HG03135 (cell line): Measurements from ENCODE around the gene COL26A1.
"Not testable (repeated sequence)": the region's sequence is repeated elsewhere in the genome, so short reads cannot be mapped to it uniquely, and the experiment has no call there.

Experiments
- ATAC-seq: cut with Tn5 transposase; IDR thresholded peaks from one replicate; pipeline ENCODE4 v1.9.1; 2021; ENCODE audit warnings: mild to moderate bottlenecking, moderate library complexity; ENCODE audit not compliant: unreplicated experiment

COL26A1 gene

DNA sequence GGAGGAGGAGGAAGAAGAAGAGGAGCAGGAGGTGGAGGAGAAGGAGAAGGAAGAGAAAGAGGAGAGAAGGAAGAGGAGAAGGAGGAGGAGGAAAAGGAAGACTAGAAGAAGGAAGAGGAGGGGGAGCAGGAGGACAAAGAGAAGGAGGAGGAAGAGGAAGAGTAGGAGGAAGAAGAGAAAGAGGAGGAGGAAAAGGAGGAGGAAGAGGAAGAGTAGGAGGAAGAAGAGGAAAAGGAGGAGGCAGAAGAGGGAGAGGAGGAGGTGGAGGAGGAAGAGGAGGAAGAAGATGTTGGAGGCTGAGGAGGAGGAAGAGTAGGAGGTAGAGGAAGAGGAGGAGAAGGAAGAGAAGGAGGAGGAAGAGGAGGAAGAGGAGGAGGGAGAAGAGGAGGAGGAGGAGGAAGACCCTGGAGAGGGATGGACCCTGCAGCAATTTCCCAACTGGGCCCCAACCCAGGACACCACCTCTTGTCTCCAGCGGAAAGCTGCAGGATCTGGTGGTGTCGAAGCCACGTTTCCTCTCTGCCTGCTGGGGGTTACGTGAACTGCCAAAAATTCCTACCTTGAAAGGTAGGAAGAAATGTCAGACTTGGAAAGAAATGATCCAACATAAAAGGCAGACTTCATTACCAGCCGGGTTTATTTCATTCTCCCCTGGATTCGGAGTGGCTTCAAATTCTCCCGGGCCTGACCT is 38.9 kb downstream of the COL26A1 start:
- no peak for ATAC-seq

DNA sequence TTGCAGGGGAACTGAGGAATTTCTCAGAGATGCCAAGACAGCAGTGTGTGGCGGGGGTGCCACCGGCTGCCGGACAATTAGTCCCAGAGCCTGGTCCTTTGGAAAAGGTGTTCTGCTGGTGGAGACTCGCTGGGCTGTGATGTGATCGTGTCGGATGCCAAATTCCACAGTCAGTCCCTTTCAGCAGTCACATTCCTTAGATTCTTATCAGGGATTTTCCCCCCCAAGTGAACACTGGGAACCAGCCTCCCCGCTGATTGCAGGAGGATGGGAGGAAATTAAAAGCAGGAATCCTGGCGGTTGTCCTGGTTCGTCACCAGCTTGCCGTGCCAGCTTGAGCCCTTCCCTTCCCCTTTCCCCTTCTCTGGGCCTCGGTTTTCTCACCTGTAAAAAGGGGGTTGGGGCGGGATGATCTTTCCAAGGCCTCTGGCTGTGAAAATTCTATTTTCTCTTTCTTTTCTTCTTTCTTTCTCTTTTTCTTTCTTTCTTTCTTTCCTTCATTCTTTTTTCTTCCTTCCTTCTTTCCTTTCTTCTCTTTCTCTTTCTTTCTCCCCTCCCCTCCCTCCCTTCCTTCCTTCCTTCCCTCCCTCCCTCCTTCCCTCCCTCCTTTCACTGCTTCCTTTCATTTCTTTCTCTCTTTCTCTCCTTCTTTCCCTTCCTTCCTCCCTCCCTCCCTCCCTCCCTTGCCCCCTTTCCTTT is 39.6 kb downstream of the COL26A1 start:
- no peak for ATAC-seq

DNA sequence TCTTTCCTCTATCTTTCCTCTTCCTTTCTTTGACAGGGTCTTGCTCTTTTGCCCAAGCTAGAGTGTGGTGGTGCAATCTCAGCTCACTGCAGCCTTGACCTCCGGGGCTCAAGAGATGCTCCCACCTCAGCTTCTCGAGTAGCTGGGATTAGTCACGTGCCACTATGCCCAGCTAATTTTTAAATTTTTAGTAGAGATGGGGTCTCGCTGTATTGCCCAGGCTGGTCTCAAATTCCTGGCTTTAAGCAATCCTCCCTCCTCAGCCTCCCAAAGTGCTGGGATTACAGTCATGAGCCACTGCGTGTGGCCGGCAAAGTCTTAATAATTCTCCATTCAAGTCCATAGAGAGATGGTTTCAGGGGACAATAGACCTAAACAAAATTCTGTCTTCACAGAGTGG is 40.2 kb downstream of the COL26A1 start:
- no peak for ATAC-seq

DNA sequence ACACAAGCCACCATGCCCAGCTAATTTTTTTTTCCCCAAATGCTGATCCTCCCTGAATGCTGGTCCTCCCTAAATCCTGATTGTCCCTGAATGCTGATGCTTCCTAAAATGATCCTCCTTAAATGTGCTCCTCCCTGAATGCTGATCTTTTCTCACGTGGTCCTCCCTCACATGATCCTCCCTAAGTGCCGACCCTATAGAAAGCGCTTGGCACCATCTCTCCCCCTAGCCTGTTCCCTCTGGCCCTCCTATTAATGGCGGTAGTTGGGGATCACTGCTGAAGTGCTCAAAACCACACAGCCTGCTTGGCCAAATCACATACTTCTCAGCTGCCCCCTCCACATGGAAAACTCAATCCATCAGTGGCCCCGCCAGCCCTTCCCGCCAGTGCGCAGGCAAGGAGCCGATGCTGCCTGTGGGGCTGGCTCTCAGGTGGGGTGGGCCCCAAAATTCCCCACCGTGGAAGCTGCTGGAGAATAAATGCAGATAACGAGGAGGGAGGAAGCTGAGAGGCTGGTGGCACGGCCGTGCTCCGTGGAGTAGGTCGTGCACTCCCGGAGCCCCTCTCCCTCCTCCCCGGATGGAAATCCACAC is 42.9 kb downstream of the COL26A1 start:
- ATAC-seq: no peak

DNA sequence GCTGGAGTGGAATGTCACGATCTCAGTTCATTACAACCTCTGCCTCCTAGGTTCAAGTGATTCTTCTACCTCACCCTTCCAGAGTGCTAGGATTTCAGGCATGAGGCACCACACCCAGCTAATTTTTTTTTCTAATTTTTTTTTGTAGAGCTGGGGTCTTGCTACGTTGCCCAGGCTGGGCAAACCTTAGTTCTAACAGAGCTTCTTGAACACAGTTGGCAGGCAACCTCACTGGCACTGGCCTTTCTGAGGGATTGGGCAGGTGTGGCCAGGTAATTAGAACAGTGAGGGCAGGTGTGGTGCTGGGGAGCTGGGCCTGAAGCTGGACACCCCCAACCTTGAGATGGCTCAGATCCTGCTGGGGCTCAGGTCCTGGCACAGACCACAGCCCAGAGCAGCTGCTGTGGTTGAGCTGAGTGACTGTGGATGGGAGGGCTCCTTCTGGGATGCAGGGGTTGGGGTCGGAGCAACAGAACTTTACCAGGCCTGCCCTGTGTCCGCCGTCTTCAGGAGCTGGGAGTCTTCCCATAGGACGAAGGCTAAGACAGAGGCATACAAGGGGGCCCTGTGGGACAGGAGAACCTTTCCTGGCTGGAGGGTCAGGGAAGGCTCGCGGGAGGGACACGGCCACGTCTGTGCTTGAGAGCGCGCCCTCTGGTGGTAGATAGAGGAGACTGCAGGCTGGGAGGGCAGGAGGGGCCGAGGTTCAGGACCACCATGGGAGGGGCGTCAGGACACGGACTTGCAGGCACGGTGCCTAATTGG is 48.2 kb downstream of the COL26A1 start:
- ATAC-seq: no peak

DNA sequence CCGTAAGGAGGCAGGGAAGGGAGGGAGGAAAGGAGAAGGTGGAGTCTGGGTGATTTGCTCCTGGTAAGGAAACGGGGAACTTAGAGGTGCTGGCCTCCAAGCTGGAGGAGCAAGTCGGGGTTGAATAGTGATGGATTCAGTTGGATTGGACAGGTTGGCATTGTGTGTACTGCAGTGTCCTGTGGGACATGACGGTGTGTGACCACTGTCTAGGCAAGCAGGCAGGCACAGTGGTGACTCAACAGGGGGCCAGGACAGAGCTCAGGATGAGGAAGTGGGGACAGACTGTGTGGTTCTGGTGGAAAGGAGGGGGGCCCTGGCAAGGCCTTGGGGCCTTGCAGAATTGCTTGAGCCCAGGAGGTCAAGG is 48.8 kb downstream of the COL26A1 start:
- ATAC-seq: no peak

DNA sequence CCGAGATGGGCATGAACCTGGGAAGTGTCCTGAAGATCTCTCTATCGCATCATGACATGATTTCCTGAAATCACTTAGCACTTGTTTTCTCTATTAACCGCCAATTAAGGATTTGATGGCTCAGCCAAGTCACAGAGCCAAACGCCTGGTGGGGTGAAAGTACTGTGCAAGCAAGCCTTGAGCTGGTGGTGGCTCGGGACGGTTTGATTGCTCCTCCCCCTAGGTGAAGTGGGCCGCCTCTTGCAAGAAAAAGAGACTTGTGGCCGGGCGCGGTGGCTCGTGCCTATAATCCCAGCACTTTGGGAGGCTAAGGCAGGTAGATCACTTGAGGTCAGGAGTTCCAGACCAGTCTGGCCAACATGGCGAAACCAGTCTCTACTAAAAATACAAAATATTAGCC is 50.3 kb downstream of the COL26A1 start:
- ATAC-seq: no peak

DNA sequence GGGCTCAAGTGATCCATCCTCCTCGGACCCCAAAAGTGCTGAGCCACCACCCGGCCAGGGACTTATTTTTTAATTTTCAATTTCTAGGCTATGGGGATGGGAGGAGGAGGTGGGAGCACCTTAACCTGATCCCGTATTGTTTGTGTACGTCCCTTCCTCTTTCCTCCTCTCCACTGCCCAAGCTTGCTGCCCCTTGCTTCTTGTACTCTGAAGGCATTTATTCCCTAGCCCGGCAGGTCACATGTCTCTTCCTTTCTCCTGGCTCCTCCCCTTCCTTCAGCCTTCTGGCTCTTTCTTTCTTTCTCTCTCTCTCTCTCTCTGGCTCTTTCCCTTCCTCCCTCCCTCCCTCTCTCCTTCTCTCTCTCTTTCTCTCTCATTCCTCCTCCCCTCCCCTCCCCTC is 56.0 kb downstream of the COL26A1 start:
- ATAC-seq: no peak

DNA sequence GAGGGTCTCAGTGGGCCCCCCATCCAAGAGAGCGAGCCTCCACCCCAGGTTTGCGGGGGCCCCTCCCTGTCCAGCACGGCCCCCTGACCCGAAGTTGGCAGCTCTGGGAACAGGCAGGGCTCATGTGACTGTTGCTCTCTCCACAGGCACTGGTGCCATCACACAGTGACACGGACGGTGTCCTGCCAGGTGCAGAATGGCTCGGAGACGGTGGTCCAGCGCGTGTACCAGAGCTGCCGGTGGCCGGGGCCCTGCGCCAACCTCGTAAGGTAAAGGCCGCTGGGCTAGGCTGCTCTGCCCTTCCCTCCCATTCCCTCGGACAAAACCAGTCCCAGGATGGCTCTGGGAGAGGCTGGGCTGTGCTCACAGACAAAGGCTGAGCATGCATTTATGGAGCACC is 57.2 kb downstream of the COL26A1 start:
- ATAC-seq: no peak

DNA sequence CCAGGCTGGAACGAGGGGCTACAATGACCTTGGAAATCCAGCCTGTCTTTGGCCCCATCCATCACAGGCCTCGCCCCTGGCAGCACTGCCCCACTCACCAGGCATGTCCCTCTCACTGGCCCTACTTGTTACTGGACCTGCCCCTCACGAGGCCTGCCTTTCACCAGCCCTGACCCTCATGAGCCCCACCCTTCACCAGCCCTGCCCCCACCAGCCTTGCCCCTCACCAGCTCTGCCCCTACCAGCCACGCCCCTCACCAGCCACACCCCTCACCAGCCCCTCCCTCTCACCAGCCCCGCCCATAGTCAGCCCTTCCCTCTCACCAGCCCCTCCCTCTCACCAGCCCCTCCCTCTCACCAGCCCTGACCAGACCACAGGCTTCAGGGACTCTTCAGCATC is 57.8 kb downstream of the COL26A1 start:
- no peak for ATAC-seq

DNA sequence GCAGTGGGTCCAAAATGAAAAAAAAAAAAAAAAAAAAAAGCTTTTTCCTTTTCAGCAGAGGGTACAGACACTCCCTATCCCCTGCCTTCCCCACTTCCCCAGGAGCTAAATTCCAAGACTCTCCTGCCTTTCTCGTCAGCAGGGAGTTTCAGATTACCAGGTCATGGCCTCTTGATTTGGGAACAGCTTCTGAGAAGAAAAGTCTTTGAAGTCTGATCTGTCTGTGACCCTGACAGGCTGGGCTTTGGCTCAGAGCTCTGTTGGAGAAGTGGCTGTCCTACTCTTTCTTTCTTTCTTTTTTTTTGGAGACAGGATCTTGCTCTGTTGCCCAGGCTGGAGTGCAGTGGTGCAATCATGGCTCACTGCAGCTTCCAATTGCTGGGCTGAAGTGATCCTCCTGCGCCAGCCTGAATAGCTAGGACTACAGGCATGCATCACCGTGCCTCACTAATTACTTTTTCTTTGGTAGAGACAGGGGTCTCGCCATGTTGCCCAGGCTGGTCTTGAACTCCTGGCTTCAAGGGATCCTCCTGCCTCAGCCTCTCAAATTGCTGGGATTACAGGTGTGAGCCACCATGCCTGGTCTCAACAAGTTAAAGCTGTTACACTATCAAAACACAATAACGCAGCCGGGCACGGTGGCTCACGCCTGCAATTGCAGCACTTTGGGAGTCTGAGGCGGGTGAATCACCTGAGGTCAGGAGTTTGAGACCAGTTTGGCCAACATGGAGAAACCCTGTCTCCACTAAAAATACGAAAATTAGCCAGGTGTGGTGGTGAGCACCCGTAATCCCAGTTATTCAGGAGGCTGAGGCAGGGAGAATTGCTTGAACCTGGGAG is 59.9 kb downstream of the COL26A1 start:
- ATAC-seq: no peak

DNA sequence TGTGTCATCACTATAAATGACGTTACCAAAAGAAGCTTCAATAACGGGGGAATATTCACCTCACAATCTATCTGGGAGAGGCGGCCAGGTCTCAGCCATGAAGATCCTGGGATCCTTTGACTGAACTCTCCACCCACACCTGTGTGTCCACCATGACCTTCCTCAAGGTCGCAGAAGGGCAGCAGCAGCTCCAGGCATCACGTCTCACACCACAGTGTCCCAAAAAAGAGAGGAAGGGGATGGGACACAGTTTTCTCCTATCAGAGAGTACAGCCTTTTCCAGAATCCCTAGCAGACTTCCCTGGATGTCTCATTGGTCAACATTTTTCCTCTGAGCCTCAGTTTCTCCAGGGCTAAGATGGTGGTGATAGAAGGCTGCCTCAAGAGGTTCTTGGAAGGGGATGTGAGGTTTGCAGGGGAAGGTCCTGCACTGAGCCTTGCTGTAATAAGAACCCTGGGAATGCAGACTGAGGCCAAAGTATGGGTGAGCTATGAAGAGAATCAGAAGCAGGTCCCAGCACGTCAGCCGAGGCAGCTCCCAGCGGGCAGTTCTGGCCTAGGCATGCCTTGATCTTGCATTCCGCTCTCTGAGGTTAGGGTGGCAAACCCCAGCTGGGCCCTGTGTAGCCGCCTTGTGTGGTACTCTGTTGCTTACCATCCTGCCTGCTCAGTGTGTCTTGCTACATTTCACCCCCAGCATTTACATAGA is 63.8 kb downstream of the COL26A1 start:
- ATAC-seq: no peak

DNA sequence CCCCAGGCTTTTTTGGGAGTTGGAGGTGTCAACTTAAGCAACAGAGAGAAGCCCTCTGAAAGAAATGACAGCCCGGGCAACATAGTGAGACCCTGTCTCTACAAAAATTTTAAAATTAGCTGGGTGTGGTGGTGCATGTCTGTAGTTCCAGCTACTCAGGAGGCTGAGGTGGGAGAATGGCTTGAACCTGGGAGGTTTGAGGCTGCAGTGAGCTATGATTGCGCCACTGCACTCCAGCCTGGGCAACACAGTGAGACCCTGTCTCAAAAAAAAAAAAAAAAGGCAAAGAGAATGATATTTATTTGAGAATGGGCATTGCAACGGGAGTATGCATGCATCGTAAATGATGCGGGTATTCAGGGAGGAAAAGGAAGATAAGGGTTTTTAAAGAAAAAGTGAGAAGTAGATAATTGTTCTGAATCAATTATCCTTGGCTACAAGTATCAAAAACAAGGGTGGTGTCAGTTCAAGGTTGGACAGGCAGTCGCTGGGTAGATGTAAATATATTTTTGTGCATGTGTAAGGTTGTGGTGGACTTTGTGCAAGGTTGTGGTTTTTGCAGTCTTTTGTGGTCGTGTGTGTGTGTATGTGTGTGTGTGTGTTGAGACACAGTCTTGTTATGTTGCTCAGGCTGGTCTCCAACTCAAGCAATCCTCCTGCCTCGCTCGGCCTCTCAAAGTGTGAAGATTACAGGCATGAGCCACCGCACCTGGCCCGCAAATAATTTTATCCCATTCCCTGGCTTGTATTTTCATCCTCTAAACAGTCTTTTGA is 65.6 kb downstream of the COL26A1 start:
- no peak for ATAC-seq

DNA sequence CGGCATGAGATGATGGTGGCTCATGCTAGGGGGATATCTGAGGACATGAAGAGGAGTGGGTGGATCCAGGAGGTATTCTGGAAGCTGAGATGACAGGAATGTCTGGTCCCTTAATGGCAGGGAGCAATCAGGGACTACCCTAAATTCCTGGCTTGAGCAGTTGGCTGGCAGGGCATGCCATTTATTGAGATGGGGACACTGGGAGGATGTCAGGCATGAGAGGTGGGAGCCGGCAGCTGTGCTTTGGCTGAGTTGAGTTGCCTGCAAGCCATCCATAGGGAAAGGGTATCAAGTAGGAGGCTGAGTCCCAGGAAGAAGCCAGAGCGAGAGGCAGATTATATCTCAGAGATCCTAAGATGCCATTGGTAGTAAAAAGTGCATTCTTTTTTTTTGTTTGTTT is 69.6 kb downstream of the COL26A1 start:
- no peak for ATAC-seq

DNA sequence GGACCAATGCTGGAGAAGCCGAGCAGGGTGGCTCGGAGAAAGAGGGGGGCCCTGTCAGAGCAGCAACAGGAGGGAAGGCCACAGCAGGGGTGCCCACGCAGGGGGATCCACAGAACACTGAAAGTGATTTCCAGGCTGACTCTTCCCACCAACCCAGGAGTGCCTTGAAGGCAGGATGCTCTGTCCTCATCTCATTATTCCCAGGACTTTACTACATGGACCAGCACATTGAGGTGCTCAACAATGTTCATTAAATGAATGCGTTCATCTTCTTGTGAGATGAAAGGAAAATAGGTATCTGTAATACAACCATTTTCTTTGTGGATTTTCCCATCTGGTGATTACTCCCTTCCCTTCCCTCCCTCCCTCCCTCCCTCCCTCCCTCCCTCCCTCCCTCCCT is 71.0 kb downstream of the COL26A1 start:
- no peak for ATAC-seq

DNA sequence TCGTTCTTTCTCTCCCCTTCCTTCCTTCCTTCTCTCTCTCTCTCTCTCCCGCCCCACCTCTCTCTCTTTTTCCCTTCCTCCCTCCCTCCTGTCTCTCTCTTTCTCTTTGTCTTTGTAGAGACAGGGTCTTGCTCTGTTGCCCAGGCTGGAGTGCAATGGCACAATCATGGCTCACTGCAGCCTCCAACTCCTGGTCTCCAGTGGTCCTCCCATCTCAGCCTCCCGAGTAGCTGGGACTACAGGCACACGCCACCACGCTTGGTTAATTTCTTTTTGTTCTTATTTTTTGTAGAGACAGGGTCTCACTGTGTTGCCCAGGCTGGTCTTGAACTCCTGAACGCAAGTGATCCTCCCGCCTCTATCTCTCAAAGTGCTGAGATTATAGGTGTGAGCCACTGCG is 71.5 kb downstream of the COL26A1 start:
- ATAC-seq: not testable (repeated sequence)

DNA sequence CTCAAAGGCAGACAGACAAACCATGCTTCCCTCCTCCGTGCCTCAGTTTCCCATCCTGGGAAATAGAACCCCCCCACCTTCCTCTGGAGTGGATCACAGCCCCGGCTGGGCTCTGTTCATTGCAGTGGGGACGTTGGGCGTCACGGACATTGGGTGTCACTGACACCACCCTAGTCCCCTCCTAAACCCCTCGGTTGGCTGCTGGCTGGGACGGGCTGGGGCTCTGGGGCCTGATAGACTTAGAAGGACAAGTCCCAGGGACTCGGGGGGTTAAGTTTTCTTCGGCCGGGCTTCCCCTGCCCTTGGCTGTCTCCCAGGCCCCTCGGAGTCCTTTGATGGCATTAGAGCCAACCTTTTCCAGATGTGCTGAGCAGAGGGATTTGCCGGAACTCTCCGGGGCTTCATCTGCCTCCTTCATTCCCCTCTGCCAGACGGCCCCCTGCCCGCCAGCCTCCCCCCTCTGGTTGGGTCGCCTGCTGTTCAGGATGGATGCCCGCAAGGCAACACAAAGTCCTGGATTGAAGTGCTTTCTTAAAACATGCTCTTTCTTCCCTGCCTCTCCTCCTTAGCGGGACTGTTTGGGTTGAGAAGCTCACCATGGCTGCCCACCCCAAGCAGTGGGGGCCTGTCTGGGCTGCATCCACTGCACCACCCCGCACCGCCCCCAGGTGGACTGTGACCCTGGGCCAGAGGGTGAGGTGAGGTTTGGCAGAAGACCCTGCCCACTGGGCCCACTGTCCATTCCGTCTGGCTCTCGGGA is 73.0 kb downstream of the COL26A1 start:
- no peak for ATAC-seq

DNA sequence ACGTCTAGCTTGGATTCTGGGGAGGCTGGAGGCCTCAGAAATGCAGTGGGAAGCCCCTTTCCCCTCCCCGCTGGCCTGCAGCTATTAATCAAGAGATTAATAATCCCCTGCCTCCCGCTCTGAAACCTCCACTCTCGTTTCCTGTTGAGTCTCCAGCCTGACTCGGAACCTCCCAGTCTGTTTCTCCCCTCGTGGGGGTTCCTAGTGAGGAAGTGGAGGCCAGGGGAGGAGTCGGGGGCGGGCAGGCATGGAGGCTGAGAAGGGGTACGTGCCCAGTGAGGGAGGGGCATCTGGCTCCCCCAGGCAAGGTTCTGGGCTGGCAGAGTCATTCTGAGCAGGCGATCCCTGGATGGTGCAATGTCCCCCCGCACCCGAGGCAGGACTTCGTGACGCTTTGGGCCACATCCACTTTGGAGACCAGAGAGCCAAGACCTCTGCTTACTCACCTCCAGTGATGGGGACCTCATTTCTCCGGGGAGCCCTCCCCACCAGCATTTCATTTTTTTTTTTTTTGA is 73.6 kb downstream of the COL26A1 start:
- ATAC-seq: no peak
